CD4-positive, CD25-positive, alpha-beta regulatory T cell (primary cell): ENCODE data around the gene ZNRF4. TPM values are rescaled to one million over a fixed set of nuclear protein-coding genes. Genes with fewer than 3 reads are reported as not detected.

ENCODE experiments used
- ATAC-seq, 2 donors: fragments of 150-1000 bp; cut with Tn5 transposase; one replicate each; pipeline ENCODE4 v1.10.0; 2021; ENCODE audit warnings: low read depth in 2 of 2, moderate number of reproducible peaks in 2 of 2, moderate library complexity in 1 of 2
- DNase-seq, 3 donors: peaks; one replicate each; pipeline versions ENCODE4 v3.0.0 to v3.0.0-alpha.2; 2012 to 2022; ENCODE audit warnings: mixed read lengths in 1 of 3
- H3K27ac ChIP-seq: one replicate; pipeline ENCODE4 v1.7.0; 2013; ENCODE audit warnings: mild to moderate bottlenecking, low read length; ENCODE audit not compliant: insufficient read depth, poor library complexity, severe bottlenecking
- H3K27me3 ChIP-seq: one replicate; pipeline ENCODE4 v1.7.0; 2013; ENCODE audit warnings: low read length; ENCODE audit not compliant: control insufficient read depth, insufficient read depth
- H3K36me3 ChIP-seq: one replicate; pipeline ENCODE4 v1.7.0; 2013; ENCODE audit warnings: mild to moderate bottlenecking, low read length, moderate library complexity; ENCODE audit not compliant: control insufficient read depth, insufficient read depth
- H3K4me1 ChIP-seq: 2 replicates; pipeline ENCODE4 v1.7.0; 2013; ENCODE audit warnings: mild to moderate bottlenecking, low read length; ENCODE audit not compliant: insufficient read depth, control insufficient read depth, poor library complexity, severe bottlenecking
- H3K4me3 ChIP-seq: one replicate; pipeline ENCODE4 v1.7.0; 2013; ENCODE audit warnings: low read depth, mild to moderate bottlenecking, low read length, moderate library complexity
- H3K9me3 ChIP-seq, 2 experiments: 1 replicate in 1 of 2; 2 replicates in 1 of 2; pipeline ENCODE4 v1.7.0; 2013; ENCODE audit warnings: low read length in 2 of 2, mild to moderate bottlenecking in 1 of 2, moderate library complexity in 1 of 2; ENCODE audit not compliant: control insufficient read depth in 2 of 2
- H3K27ac Mint-ChIP-seq, 3 donors: one replicate each; pipeline ENCODE4 v1.8.0; 2020 to 2022; ENCODE audit warnings: mild to moderate bottlenecking in 3 of 3, mixed read lengths in 3 of 3, moderate library complexity in 2 of 3
- H3K27me3 Mint-ChIP-seq: one replicate; pipeline ENCODE4 v1.8.0; 2022; ENCODE audit warnings: mild to moderate bottlenecking, mixed read lengths
- H3K36me3 Mint-ChIP-seq: one replicate; pipeline ENCODE4 v1.8.0; 2020; ENCODE audit warnings: mixed read lengths
- H3K4me1 Mint-ChIP-seq, 4 donors: one replicate each; pipeline ENCODE4 v1.8.0; 2020 to 2022; ENCODE audit warnings: mixed read lengths in 4 of 4, mild to moderate bottlenecking in 1 of 4
- H3K4me3 Mint-ChIP-seq, 4 donors: one replicate each; pipeline ENCODE4 v1.8.0; 2020 to 2022; ENCODE audit warnings: mild to moderate bottlenecking in 4 of 4, mixed read lengths in 4 of 4, moderate library complexity in 3 of 4
- H3K9me3 Mint-ChIP-seq, 7 donors: one replicate each; pipeline ENCODE4 v1.8.0; 2020 to 2022; ENCODE audit warnings: mixed read lengths in 7 of 7, mild to moderate bottlenecking in 3 of 7, moderate library complexity in 2 of 7
- polyA plus RNA-seq, 4 donors: library from polyadenylated mRNA; unstranded; fragments of 300-500 nt; fragmentation: Illumina TruSeq; gene quantifications; one replicate each; pipeline ENCODE4 v1.2.3, GENCODE V29; 2021
- total RNA-seq: library from RNA; stranded (reverse); gene quantifications from one replicate; pipeline ENCODE4 v1.2.3, GENCODE V29; 2022

ZNRF4 gene
- total and polyA plus RNA-seq, 5 donors from 2014 or later: not detected

DNA sequence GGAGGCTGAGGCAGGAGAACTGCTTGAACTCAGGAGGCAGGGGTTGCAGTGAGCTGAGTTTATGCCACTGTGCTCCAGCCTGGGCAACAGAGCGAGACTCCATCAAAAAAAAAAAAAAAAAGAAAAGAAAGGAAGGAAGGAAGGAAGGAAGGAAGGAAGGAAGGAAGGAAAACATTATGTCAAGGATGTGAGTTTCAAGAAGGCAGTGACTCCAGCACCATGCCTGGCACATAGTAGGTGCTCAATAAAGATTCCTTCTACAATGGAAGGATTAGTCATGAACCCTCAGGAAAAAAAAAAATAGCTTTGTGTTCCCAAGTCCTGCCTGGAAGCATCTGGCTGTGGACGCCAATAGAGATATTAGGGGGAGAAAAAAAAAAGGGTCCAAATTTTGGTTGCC is 10.1 kb upstream of the ZNRF4 start:
- no peaks in the 10 kb centered on the region for H3K9me3 ChIP-seq
- Mint-ChIP-seq H3K4me1 (no peaks in the 10 kb centered on the region), H3K9me3 (peaks cover 0 to 5% (median 0%) of the 10 kb centered on the region in 7 donors), H3K4me3 (no peak overlapping the region), H3K36me3 (no peaks in the 10 kb centered on the region), H3K27me3 (peaks cover 22% of the 10 kb centered on the region), H3K27ac (no peak overlapping the region)
- no peak overlapping the region for H3K4me3 ChIP-seq
- no peak overlapping the region for H3K27ac ChIP-seq
- H3K4me1 ChIP-seq: no peaks in the 10 kb centered on the region
- DNase-seq (no peak), ATAC-seq (no peak)
- H3K27me3 ChIP-seq: no peaks in the 10 kb centered on the region
- no peaks in the 10 kb centered on the region for H3K36me3 ChIP-seq

DNA sequence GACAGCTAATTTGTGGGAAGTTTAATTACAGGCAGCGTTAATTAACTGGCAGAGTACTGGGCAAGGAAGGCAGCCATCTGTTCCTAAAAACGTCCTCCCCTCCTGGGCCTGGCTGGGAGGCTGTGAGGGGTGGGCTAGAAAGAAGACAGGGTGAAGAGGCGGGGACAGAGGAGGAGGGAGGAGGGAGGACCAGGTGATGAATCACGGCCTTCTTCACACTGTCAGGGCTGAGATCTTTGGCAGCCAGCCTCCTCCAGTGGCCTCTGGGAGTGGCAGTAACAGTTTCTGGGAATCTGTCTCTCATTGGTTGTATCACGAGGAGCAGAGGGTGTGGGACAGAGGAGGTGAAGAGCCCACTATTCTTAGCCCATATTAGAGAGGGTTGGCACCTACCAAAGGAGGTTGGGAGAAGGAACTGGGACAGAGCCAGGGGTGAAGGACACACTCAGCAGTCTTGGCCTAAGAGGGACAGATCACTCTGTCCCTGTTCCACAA is 9.6 kb upstream of the ZNRF4 start:
- Histone ChIP-seq H3K27me3 (no peaks in the 10 kb centered on the region), H3K36me3 (no peaks in the 10 kb centered on the region), H3K9me3 (no peaks in the 10 kb centered on the region), H3K27ac (no peak overlapping the region), H3K4me1 (no peaks in the 10 kb centered on the region), H3K4me3 (no peak overlapping the region)
- no peaks in the 10 kb centered on the region for H3K4me1 Mint-ChIP-seq
- H3K9me3 Mint-ChIP-seq: peaks cover 0 to 5% (median 0%) of the 10 kb centered on the region in 7 donors
- H3K27me3 Mint-ChIP-seq: peaks cover 24% of the 10 kb centered on the region
- no peak overlapping the region for H3K4me3 Mint-ChIP-seq
- no peak overlapping the region for H3K27ac Mint-ChIP-seq
- DNase-seq (no peak), ATAC-seq (no peak)
- no peaks in the 10 kb centered on the region for H3K36me3 Mint-ChIP-seq

DNA sequence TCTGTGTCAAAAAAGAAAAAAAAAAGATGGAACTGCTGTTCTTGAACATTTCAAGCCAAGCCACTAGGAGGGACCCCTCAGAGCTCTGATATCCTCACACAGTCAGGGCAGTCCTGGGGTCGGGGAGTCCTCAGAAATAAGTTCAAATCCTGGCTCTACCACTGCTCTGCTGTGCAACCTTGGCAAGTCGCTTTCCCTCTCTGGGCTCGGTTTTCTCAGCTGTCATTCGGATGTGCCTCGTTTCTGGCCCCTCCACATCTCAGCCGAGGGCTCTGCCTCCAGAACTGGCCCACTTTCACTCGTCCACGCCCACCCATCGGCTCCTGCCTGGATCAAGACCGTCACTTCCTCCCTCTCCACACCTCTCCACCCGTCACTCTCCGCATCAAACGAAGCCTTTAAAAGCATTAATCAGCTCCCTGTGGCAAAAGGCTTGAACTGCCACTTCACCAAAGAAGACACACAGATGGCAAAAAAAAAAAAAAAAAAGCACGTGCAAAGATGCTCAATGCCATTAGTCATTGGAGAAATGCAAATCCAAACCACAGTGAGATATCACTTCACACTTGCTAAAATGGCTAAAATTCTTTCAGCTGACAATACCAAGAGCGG is 7.4 kb upstream of the ZNRF4 start:
- H3K4me1 Mint-ChIP-seq: no peaks in the 10 kb centered on the region
- H3K9me3 Mint-ChIP-seq: peaks cover 0 to 3% (median 0%) of the 10 kb centered on the region in 7 donors
- H3K4me3 Mint-ChIP-seq: no peak overlapping the region
- no peak for DNase-seq
- Histone ChIP-seq H3K36me3 (no peaks in the 10 kb centered on the region), H3K4me1 (no peaks in the 10 kb centered on the region), H3K4me3 (no peak overlapping the region), H3K27me3 (no peaks in the 10 kb centered on the region), H3K9me3 (no peaks in the 10 kb centered on the region), H3K27ac (no peak overlapping the region)
- no peak for ATAC-seq
- H3K27ac Mint-ChIP-seq: no peak overlapping the region
- H3K36me3 Mint-ChIP-seq: no peaks in the 10 kb centered on the region
- peaks cover 20% of the 10 kb centered on the region for H3K27me3 Mint-ChIP-seq

DNA sequence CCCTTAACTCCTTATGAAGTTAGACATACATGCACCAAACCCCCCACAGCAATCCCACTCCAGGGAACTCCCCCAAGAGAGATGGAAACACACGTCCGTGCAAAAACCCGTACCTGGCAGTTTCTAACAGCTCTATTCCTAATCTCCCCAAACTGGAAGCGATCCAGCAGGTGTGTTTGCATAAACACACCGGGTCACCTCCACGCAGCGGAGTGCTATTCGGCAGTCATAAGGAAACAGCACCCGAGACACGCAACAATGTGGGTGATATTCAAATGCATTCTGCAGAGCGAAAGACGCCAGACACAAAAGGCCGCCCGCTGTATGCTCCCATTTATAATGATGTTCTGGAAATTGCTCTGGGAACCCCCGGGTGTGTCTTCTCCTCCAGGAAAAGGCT is 6.8 kb upstream of the ZNRF4 start:
- no peaks in the 10 kb centered on the region for H3K36me3 Mint-ChIP-seq
- ATAC-seq: no peak
- Histone ChIP-seq H3K27me3 (no peaks in the 10 kb centered on the region), H3K9me3 (no peaks in the 10 kb centered on the region), H3K27ac (no peak overlapping the region), H3K36me3 (no peaks in the 10 kb centered on the region), H3K4me1 (no peaks in the 10 kb centered on the region), H3K4me3 (no peak overlapping the region)
- H3K27ac Mint-ChIP-seq: peak overlapping the region in 1 of 3 donors; percentile 14
- peaks cover 0 to 2% (median 0%) of the 10 kb centered on the region in 7 donors for H3K9me3 Mint-ChIP-seq
- H3K4me1 Mint-ChIP-seq: no peaks in the 10 kb centered on the region
- no peak overlapping the region for H3K4me3 Mint-ChIP-seq
- H3K27me3 Mint-ChIP-seq: peaks cover 20% of the 10 kb centered on the region
- no peak for DNase-seq

DNA sequence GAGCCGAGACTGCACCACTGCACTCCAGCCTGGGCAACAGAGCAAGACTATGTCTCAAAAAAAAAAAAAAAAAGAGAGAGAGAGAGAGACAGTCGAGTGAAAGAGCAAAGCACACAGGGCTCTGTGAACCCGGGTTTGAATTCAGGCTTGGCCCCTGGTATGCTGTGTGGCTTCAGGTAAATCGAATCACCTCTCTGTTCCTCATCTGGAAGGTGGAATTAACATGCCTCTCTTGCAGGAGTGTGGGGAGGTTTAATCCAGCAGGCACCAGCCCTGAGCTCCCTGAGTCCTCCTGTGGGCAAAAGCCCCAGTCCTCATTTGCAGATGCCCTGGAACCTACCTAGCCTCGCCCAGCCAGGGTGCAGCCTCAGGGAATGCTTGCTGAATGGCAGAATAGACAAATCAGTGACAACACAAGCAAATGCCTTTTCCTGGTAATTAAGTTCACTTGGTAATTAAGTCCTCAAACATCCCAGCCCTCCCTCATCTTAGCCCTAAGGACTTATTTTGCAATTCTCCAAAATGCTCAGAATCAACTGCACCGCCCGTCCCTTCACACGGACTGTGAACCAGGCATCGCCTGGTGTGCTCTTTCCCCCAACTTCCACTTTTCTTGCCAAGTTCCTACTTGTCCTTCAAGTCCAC is 4.6 kb upstream of the ZNRF4 start:
- no peaks in the 10 kb centered on the region for H3K36me3 Mint-ChIP-seq

DNA sequence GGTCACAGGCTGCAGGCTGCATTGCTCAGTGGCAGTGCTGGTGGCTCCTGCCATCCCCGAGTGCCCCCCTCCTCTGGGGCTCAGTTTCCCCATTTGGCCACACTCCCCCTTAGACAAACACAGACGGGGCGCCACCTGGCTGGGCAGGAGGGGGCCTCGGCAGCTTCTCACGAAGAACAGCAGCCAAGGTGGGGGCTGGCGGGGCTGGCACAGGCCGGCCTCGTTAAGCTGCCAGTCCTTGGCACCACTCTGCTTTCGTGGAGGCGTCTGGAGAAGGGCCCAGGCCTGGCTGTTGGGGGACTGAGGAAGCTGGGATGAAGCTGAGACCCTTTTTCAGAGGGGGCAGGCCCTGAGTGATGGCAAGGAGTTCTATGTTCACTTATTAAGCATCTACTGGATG is 3.7 kb upstream of the ZNRF4 start:
- DNase-seq (no peak), ATAC-seq (no peak)
- Mint-ChIP-seq H3K4me3 (no peak overlapping the region), H3K36me3 (no peaks in the 10 kb centered on the region), H3K27me3 (peaks cover 12% of the 10 kb centered on the region), H3K9me3 (peaks cover 0 to 2% (median 0%) of the 10 kb centered on the region in 7 donors), H3K4me1 (no peaks in the 10 kb centered on the region), H3K27ac (no peak overlapping the region)
- no peaks in the 10 kb centered on the region for H3K9me3 ChIP-seq
- no peak overlapping the region for H3K4me3 ChIP-seq
- H3K27ac ChIP-seq: no peak overlapping the region
- no peaks in the 10 kb centered on the region for H3K36me3 ChIP-seq
- no peaks in the 10 kb centered on the region for H3K4me1 ChIP-seq
- no peaks in the 10 kb centered on the region for H3K27me3 ChIP-seq

More for the DNA sequence above, 4.6 kb upstream of the ZNRF4 start:
- Mint-ChIP-seq H3K27me3 (peaks cover 18% of the 10 kb centered on the region), H3K27ac (no peak overlapping the region), H3K4me3 (no peak overlapping the region), H3K4me1 (no peaks in the 10 kb centered on the region), H3K9me3 (peaks cover 0 to 2% (median 0%) of the 10 kb centered on the region in 7 donors)
- DNase-seq (no peak), ATAC-seq (no peak)
- Histone ChIP-seq H3K27me3 (no peaks in the 10 kb centered on the region), H3K4me3 (no peak overlapping the region), H3K4me1 (no peaks in the 10 kb centered on the region), H3K36me3 (no peaks in the 10 kb centered on the region), H3K27ac (no peak overlapping the region), H3K9me3 (no peaks in the 10 kb centered on the region)

DNA sequence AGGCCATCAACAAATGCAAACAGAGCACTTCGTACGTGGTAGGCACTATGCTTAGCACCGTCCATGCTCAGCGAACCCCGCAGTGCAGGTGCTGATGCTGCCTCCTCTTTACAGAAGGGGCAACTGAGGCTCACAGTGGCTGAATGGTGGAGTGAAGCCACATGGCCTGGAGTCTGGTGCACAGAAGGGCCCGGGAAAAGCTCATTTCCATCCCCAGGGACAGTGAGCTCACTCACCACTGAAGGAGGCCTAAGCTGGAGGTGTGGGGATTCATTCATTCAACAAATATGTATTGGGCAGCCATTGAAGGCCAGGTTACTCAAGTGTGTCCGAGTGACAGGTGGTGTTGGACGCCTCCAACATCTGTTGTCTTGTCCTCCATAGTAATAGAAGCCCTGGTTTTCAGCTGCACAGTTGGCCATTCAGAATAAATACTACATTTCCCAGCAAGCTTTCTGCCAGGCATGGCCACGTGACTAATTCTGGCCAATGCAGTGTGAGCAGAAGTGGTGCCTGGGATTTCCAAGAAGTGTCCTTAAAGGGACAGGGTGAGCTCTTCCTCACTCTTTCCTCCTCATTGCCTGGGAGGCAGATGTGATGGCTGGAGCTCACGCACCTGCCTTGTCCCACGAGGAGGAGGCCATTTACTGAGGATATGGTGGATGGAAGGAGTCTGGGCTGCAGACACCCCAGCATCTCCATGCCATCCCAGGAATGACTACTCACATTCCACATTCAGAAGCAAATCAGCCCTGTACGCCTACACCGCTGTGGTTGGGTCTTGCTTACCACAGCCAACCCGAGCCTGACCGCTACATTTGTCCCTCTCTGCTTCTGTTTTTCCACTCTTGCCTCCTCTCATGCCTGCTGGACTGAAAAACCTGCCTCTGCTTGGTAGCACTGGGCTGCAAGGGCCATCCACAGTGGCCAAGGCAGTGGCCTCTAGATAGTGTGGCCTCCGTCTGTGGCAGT is 2.3 kb upstream of the ZNRF4 start:
- no peaks in the 10 kb centered on the region for H3K4me1 ChIP-seq
- Mint-ChIP-seq H3K27ac (no peak overlapping the region), H3K27me3 (peaks cover 10% of the 10 kb centered on the region), H3K9me3 (peaks cover 0 to 2% (median 0%) of the 10 kb centered on the region in 7 donors), H3K4me3 (no peak overlapping the region), H3K36me3 (no peaks in the 10 kb centered on the region), H3K4me1 (no peaks in the 10 kb centered on the region)
- H3K9me3 ChIP-seq: no peaks in the 10 kb centered on the region
- H3K4me3 ChIP-seq: no peak overlapping the region
- ATAC-seq (no peak), DNase-seq (no peak)
- no peak overlapping the region for H3K27ac ChIP-seq
- H3K36me3 ChIP-seq: no peaks in the 10 kb centered on the region
- H3K27me3 ChIP-seq: no peaks in the 10 kb centered on the region
